Adipose tissue (tissue), 3 donors: ENCODE measurements around the gene PNPLA1. TPM values are rescaled to one million over a fixed set of nuclear protein-coding genes. Genes with fewer than 3 reads are reported as not detected.

Experiments
- H3K27ac ChIP-seq: one replicate; pipeline ENCODE4 v1.5.1; 2013; ENCODE audit warnings: low read depth, low read length
- WGBS, 3 donors: extraction: QIAGEN DNeasy Blood & Tissue Kit; methylation state at CpG; one replicate each; pipeline ENCODE4 v1.1.7; 2013; 5-methylcytosine and 5-hydroxymethylcytosine counted together
- polyA plus RNA-seq, 3 donors: library from polyadenylated mRNA; stranded (reverse); fragments of 200-250 nt; gene quantifications; one replicate each; pipeline ENCODE4 v1.2.3, GENCODE V29; 2013
- donor health status: healthy with polysubstance abuse.
- donor health status: Bipolar disorder and iron deficiency.
- donor health status: healthy.

PNPLA1 gene
- polyA plus RNA-seq, 3 donors, result 0.02 to 0.22 (median 0.15) TPM

GRCh38 chr6:36244641-36245280 lies 25.1 kb upstream of the PNPLA1 start:
- 80 to 83% (median 83%) methylated on average over 8 of the region's 8 CpGs for WGBS, 3 donors
- H3K27ac ChIP-seq, result no peak overlapping the region

DNA sequence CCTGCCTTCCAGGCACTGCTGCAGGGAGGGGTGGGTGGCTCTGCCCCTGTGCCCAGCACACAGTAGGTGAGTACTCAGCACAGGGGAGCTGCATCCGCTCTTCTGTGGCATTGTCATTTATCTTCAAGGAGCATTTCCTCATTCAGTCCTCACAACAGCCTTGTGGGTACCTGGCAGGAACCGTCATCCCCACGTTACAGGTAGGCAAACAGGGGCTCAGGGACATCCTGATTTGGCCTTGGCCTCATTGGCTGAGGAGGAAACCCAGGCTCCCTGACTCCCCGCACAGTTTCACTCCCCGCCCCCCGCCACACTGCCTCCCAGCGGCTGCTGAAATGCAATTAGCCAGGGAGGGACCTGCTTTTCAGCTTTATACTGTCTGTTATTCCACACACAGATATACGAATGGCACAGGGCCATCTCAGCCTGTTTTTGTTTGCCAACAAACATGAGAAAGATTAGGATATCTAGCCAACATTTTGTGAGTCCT lies 24.2 kb upstream of the PNPLA1 start:
- H3K27ac ChIP-seq, result no peak overlapping the region
- 39 to 55% (median 54%) methylated on average over 8 of the region's 8 CpGs for WGBS, 3 donors

DNA sequence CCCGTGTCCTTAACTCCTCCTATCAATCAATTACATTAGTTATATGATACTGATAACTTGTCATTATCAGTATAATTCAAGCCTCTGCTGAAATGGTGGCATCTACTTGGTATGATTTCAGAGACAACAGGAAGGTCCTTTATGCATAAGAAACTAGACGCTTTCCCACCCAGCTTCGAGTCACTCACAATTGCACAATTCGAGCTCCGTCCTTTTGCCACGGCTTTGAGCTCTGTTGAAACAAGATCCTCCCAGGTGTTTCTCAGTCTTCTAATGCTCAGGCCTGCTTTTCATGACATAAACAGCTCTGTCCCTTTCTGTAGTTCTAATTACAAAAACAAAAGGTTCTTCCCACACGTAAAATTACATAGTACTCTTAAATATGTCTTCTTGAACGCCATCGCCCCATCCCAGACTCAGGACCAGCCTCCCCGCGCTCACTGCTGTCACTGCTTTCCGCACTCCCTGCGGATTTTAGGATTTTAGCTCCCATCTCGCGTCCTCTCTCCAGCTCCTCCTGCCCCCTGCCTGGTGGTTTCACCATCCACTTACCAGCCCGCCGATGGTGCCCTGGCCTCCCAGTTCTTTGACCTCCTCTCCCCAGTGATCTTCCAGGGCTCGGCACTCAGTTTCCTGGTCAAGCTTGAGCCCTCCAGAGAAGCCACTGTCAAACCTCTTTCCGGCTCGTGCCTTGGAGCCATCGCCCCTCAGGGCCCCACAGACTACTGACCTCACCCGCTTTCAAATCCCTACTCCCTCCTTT lies 23.2 kb upstream of the PNPLA1 start:
- 81 to 92% (median 82%) methylated on average over 22 of the region's 22 CpGs for WGBS, 3 donors
- no peak overlapping the region for H3K27ac ChIP-seq

DNA sequence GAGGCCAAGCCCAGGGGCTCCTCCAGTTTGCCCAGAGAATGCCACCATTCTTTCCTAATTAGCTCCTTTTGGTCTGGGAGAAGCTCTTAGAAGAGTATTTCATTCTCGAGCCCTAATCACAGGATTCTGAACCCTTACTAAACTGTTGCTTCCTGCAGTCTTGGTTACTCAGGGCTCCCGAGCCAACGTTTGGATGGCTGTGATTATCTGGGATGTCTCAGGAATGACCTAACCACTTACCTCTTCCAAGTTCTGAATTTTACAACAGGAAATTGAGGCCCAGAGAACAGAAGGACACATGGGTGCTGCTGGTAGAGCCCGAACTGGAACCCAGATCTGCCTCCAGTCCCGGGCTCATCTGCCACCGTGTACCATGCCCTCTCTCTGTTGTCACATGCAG lies 22.2 kb upstream of the PNPLA1 start:
- no peak overlapping the region for H3K27ac ChIP-seq
- WGBS, 3 donors, result 58 to 84% (median 61%) methylated on average over 6 of the region's 6 CpGs

DNA sequence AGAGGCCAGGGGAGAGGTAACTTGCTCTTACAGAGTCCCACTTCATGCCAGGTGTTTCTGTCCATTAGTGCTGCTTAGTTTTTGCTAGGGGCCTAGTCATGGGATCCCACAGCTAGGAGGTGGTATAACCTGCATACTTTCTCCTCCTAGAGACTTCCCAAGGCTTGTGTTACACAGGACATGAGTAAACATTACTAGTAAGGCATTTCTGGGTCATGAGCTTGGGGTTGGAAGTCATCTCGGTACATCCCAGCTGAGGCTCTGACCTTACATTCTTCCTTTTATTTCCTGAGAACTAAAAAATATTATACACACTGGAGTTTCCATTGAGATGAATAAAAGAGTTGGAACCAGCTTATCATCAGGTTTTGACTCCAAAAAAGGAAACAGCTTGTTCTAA lies 20.9 kb upstream of the PNPLA1 start:
- no peak overlapping the region for H3K27ac ChIP-seq
- 60 to 81% (median 61%) methylated on average over 1 of the region's 1 CpG for WGBS, 3 donors

GRCh38 chr6:36249536-36249935 lies 20.3 kb upstream of the PNPLA1 start:
- 60 to 89% (median 80%) methylated on average over 5 of the region's 5 CpGs for WGBS, 3 donors
- H3K27ac ChIP-seq, result no peak overlapping the region

DNA sequence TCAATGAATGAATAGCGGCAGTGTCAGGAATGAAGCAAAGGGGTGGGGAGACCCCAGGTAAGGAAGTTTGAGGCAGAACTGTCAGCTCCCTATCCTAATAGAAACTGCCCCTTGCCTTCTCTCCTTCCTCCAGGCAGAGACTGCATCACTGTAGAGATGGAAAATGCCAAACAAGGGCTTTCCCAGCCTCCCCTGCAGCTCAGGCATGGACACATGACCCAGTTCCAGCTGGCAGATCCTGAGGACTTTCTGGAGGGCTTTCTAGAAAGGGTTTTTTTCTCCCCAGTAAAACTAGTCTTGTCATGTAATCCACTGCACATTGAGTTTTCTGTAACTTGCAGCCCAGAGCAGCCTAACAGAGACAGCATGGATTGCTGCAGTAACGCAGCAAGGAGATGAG lies 17.9 kb upstream of the PNPLA1 start:
- H3K27ac ChIP-seq, result no peak overlapping the region
- WGBS, 3 donors, result 82 to 95% (median 94%) methylated on average over 2 of the region's 2 CpGs

DNA sequence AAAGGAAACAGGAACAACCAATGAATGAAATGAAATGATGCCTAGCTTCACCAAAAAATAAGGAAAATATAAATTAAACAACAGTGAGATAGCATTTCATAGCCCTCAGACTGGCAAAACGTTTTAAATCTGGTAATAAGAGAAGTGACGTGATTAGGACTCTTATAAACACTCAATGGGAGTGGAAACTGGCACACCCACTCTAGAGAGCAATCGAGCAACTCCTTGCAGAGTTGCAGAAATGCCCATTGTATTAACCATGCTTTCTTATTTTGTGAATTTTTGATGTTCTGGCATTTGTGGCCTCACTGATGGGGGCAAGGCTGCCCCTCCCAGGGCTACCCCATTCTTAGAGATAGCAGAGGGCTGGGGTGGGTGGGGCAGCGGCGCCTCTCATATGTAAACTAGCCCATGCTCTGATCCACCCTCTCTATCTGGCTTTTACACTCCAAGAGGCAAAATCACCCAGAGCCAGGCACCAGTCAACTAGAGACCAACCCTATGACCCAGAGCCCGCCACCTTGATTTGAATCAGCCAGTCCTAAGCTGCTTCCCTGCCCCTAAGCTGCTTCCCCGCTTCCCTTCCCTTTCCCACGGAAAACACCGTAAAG lies 6.4 kb upstream of the PNPLA1 start:
- no peak overlapping the region for H3K27ac ChIP-seq
- 74 to 77% (median 76%) methylated on average over 9 of the region's 9 CpGs for WGBS, 3 donors

DNA sequence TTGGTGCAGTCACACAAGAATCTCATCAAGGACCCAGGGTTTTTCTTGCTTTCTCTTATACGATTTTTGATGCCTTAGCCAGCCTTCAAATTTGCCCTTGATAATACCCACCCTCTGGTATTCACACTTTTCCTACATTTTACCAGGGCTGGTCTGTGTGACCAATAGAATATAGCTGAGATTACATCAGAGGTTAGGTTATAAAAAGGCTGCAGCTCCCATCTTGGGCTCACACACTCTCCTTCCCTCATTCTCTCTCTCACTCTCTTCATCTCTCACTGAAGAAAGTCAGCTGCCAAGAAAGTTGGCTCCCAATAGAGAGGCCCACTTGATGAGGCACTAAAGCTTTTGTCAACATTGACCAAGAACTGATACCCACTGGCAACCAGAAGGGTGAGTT lies 4.1 kb upstream of the PNPLA1 start:
- 71 to 89% (median 86%) methylated on average over 1 of the region's 1 CpG for WGBS, 3 donors
- no peak overlapping the region for H3K27ac ChIP-seq

- H3K27ac ChIP-seq, result no peak overlapping the region
- WGBS, 3 donors, result 89 to 93% (median 90%) methylated on average over 13 of the region's 13 CpGs
Measured at GRCh38 chr6:36266913-36267644, 2.8 kb upstream of the PNPLA1 start.

GRCh38 chr6:36267731-36268477 lies 2.0 kb upstream of the PNPLA1 start:
- no peak overlapping the region for H3K27ac ChIP-seq
- 79 to 96% (median 94%) methylated on average over 4 of the region's 4 CpGs for WGBS, 3 donors

DNA sequence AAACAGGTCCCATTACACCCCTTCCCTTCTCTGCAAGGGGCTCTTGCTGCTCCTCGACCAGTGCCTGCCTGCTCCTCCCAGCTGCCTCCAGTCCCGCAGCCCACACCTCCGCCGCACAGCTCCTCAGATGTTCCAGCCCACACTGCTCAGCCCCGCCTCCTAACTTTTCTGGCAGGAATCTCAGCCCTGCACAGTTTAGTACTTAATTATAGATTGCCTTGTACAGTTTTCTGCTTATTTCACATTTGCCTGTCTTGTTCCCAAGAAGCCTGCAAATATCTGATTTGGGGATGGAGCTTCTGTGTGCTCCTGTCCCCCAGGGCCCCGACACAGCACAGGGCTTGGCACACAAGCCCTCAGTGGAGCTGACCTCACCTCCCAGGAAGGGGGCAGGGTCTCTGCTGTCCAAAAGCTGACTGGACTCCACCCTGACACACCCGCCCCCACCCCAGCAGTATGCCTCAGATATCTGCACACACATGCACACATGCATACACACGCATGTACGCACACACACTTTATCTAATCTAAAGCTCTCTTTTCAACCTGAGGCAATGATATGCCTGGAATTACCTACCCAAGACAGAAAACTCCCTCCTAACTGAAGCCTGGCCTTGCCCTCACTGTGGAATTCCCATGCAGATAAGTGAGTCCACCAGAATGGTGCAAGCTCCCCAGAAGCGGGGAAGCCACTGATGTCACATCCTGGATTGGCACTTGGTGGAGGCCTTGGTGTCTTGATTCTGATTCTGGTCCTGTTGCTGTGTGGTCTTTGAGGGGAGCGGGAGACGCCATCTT lies 1.2 kb upstream of the PNPLA1 start:
- 51 to 70% (median 63%) methylated on average over 12 of the region's 12 CpGs for WGBS, 3 donors

GRCh38 chr6:36272234-36272633 lies 2.4 kb downstream of the PNPLA1 start:
- WGBS, 3 donors, result 80 to 85% (median 83%) methylated on average over 8 of the region's 8 CpGs

More for the DNA sequence above, 1.2 kb upstream of the PNPLA1 start:
- H3K27ac ChIP-seq, result no peak overlapping the region

GRCh38 chr6:36273067-36273466 lies 3.2 kb downstream of the PNPLA1 start:
- H3K27ac ChIP-seq, result no peak overlapping the region
- WGBS, 3 donors, result 89 to 97% (median 95%) methylated on average over 5 of the region's 5 CpGs

More at GRCh38 chr6:36272234-36272633, 2.4 kb downstream of the PNPLA1 start:
- no peak overlapping the region for H3K27ac ChIP-seq

GRCh38 chr6:36273802-36274514 lies 4.1 kb downstream of the PNPLA1 start:
- 83 to 87% (median 83%) methylated on average over 15 of the region's 15 CpGs for WGBS, 3 donors
- no peak overlapping the region for H3K27ac ChIP-seq

- no peak overlapping the region for H3K27ac ChIP-seq
- WGBS, 3 donors, result 63 to 83% (median 66%) methylated on average over 13 of the region's 13 CpGs
Measured at GRCh38 chr6:36276581-36277536, 7.0 kb downstream of the PNPLA1 start.
